Measurements from ENCODE around the gene SPEG.

Gene SPEG

GRCh38 chr2:219453671-219454590, 19.3 kb downstream of the SPEG start:
- DNase-seq (no peak), ATAC-seq (no peak)
- Mint-ChIP-seq H3K27me3 (peaks cover 11% of the 10 kb centered on the region), H3K4me3 (no peak overlapping the region), H3K9me3 (no peaks in the 10 kb centered on the region), H3K4me1 (peaks cover 73% of the 10 kb centered on the region), H3K27ac (peak overlapping the region in 1 of 2 donors; percentile 69)

GRCh38 chr2:219455581-219455980, 20.9 kb downstream of the SPEG start:
- Mint-ChIP-seq H3K4me1 (peaks cover 67% of the 10 kb centered on the region), H3K27ac (no peak overlapping the region), H3K4me3 (peak overlapping the region in 1 of 2 donors; percentile 62), H3K27me3 (no peaks in the 10 kb centered on the region), H3K9me3 (no peaks in the 10 kb centered on the region)
- DNase-seq (no peak), ATAC-seq (peak; percentile 6)

GRCh38 chr2:219457784-219458369, 23.2 kb downstream of the SPEG start:
- Mint-ChIP-seq H3K9me3 (no peaks in the 10 kb centered on the region), H3K4me1 (peaks cover 50% of the 10 kb centered on the region), H3K4me3 (peak overlapping the region in 1 of 2 donors; percentile 36), H3K27ac (no peak overlapping the region), H3K27me3 (no peaks in the 10 kb centered on the region)
- peak; percentile 71 for ATAC-seq
- DNase-seq = peak in 1 of 2 donors; percentile 31

GRCh38 chr2:219458996-219459395, 24.4 kb downstream of the SPEG start:
- ATAC-seq = no peak
- Mint-ChIP-seq H3K27ac (peak overlapping the region in 1 of 2 donors; percentile 3), H3K4me1 (peaks cover 42% of the 10 kb centered on the region), H3K9me3 (no peaks in the 10 kb centered on the region), H3K4me3 (no peak overlapping the region), H3K27me3 (no peaks in the 10 kb centered on the region)
- no peak for DNase-seq

GRCh38 chr2:219459460-219460311, 25.0 kb downstream of the SPEG start:
- Mint-ChIP-seq H3K4me3 (no peak overlapping the region), H3K27me3 (no peaks in the 10 kb centered on the region), H3K9me3 (no peaks in the 10 kb centered on the region), H3K27ac (peak overlapping the region in 1 of 2 donors; percentile 78), H3K4me1 (peaks cover 42% of the 10 kb centered on the region)
- DNase-seq (peak; percentile 34 to 53), ATAC-seq (peak; percentile 31)

GRCh38 chr2:219460424-219460926, 25.8 kb downstream of the SPEG start:
- no peaks in the 10 kb centered on the region for H3K9me3 Mint-ChIP-seq
- no peak overlapping the region for H3K4me3 Mint-ChIP-seq
- no peaks in the 10 kb centered on the region for H3K27me3 Mint-ChIP-seq
- peak overlapping the region in 1 of 2 donors; percentile 89 for H3K27ac Mint-ChIP-seq
- H3K4me1 Mint-ChIP-seq = peaks cover 40% of the 10 kb centered on the region
- DNase-seq = no peak
- no peak for ATAC-seq

- H3K4me3 Mint-ChIP-seq = no peak overlapping the region
- DNase-seq (peak; percentile 33 to 38), ATAC-seq (peak; percentile 69)
- H3K27me3 Mint-ChIP-seq = no peaks in the 10 kb centered on the region
- H3K4me1 Mint-ChIP-seq = peaks cover 34% of the 10 kb centered on the region
- no peaks in the 10 kb centered on the region for H3K9me3 Mint-ChIP-seq
- H3K27ac Mint-ChIP-seq = peak overlapping the region in 1 of 2 donors; percentile 71
These were observed 26.4 kb downstream of the SPEG start for GRCh38 chr2:219461047-219461514.

GRCh38 chr2:219461669-219462068, 27.0 kb downstream of the SPEG start:
- no peaks in the 10 kb centered on the region for H3K9me3 Mint-ChIP-seq
- peak overlapping the region in 1 of 2 donors; percentile 67 for H3K27ac Mint-ChIP-seq
- DNase-seq (no peak), ATAC-seq (no peak)
- H3K27me3 Mint-ChIP-seq = no peaks in the 10 kb centered on the region
- H3K4me1 Mint-ChIP-seq = peaks cover 29% of the 10 kb centered on the region
- no peak overlapping the region for H3K4me3 Mint-ChIP-seq

- DNase-seq (no peak), ATAC-seq (no peak)
- H3K27me3 Mint-ChIP-seq = no peaks in the 10 kb centered on the region
- no peak overlapping the region for H3K4me3 Mint-ChIP-seq
- H3K27ac Mint-ChIP-seq = no peak overlapping the region
- H3K4me1 Mint-ChIP-seq = peaks cover 29% of the 10 kb centered on the region
- no peaks in the 10 kb centered on the region for H3K9me3 Mint-ChIP-seq
These were observed 27.7 kb downstream of the SPEG start for GRCh38 chr2:219462349-219462748.

GRCh38 chr2:219464286-219465032, 29.8 kb downstream of the SPEG start:
- Mint-ChIP-seq H3K27me3 (no peaks in the 10 kb centered on the region), H3K4me3 (no peak overlapping the region), H3K27ac (no peak overlapping the region), H3K9me3 (no peaks in the 10 kb centered on the region), H3K4me1 (peaks cover 9% of the 10 kb centered on the region)
- DNase-seq (no peak), ATAC-seq (no peak)

GRCh38 chr2:219465659-219466561, 31.3 kb downstream of the SPEG start:
- DNase-seq (no peak), ATAC-seq (peak; percentile 8)
- peaks cover 4% of the 10 kb centered on the region for H3K4me1 Mint-ChIP-seq
- peak overlapping the region in 1 of 2 donors; percentile 59 for H3K27ac Mint-ChIP-seq
- H3K9me3 Mint-ChIP-seq = no peaks in the 10 kb centered on the region
- H3K27me3 Mint-ChIP-seq = no peaks in the 10 kb centered on the region
- H3K4me3 Mint-ChIP-seq = no peak overlapping the region

GRCh38 chr2:219466816-219467735, 32.4 kb downstream of the SPEG start:
- ATAC-seq (no peak), DNase-seq (no peak)
- Mint-ChIP-seq H3K9me3 (no peaks in the 10 kb centered on the region), H3K27me3 (no peaks in the 10 kb centered on the region), H3K4me1 (no peaks in the 10 kb centered on the region), H3K27ac (peak overlapping the region in 1 of 2 donors; percentile 54), H3K4me3 (no peak overlapping the region)

GRCh38 chr2:219467736-219468075, 33.1 kb downstream of the SPEG start:
- Mint-ChIP-seq H3K4me1 (no peaks in the 10 kb centered on the region), H3K27ac (no peak overlapping the region), H3K27me3 (no peaks in the 10 kb centered on the region), H3K9me3 (no peaks in the 10 kb centered on the region), H3K4me3 (no peak overlapping the region)
- no peak for DNase-seq
- ATAC-seq = no peak

All from stimulated activated naive CD8-positive, alpha-beta T cell treated with anti-CD3 and anti-CD28 coated beads, Interleukin-15, amount 100 ng/mL, for 72 hours (primary cell).